ENCODE results near the gene PFN4. TPM values are rescaled to one million over a fixed set of nuclear protein-coding genes. Genes with fewer than 3 reads are reported as not detected.
A peak's percentile ranks its signal among the peaks of the same experiment; 100 is the strongest.

PFN4 gene
- total and polyA plus RNA-seq, 2 of the 4 experiments (the other 2 are of a cell fraction) = 0.36 to 0.48 TPM

- H3K27ac ChIP-seq (ENCODE audit: insufficient read depth, low read length) = peak overlapping the region; percentile 82
- no peak overlapping the region for H2BK20ac ChIP-seq (ENCODE audit: low read depth, low read length)
- POLR2A ChIA-PET (ENCODE audit: unreplicated experiment) = interaction anchor here (0.5 to 1.5 kb wide), 2 partner anchors 40 to 274 kb away, joined by 3 to 17 read pairs; no protein-coding TSS in a partner anchor
- peak overlapping the region; percentile 84 for H3K4me3 ChIP-seq (ENCODE audit: insufficient read depth, low read depth, low read length)
- no peaks in the 10 kb centered on the region for H3K27me3 ChIP-seq (ENCODE audit: control insufficient read depth, insufficient read depth, low read length)
- peak overlapping the region; percentile 47; the same call in 1 of the 2 replicates for H2AK5ac ChIP-seq (ENCODE audit: low read depth, low read length)
- H3K4me1 ChIP-seq (ENCODE audit: control insufficient read depth, insufficient read depth, low read length) = no peaks in the 10 kb centered on the region
- peak overlapping the region; percentile 60 for H3K18ac ChIP-seq (ENCODE audit: low read depth, low read length)
- TF ChIP-seq ELK1 (IDR thresholded peaks at IDR 0.05; ENCODE audit: borderline replicate concordance, low read depth, low read length) = no peak
- TF ChIP-seq MAZ (IDR thresholded peaks at IDR 0.05; ENCODE audit: borderline replicate concordance, low read depth, low read length) = no peak
- intact Hi-C loops (cut with micrococcal nuclease) = no loop called here
- peak overlapping the region; percentile 63 for H2AK9ac ChIP-seq (replicated peaks; ENCODE audit: low read depth, low read length, poor library complexity)
- H3K79me1 ChIP-seq (ENCODE audit: low read depth in 1 of 2, low read length in 2 of 2) = peaks cover 20 to 24% of the 10 kb centered on the region in 2 experiments
- in situ Hi-C loops (cut with MboI; ENCODE audit: low sequenced_read_pairs) = no loop called here
- dilution Hi-C loops (cut with HindIII; ENCODE audit: low sequenced_read_pairs, unreplicated experiment) = no loop called here
- peak overlapping the region; percentile 70 for H3K23ac ChIP-seq (ENCODE audit: low read depth, low read length)
- H3K36me3 ChIP-seq (ENCODE audit: control insufficient read depth, insufficient read depth, low read length) = no peaks in the 10 kb centered on the region
- H3K14ac ChIP-seq (replicated peaks; ENCODE audit: low read depth, low read length) = peak overlapping the region; percentile 99
- peak overlapping the region; percentile 82 for H4K91ac ChIP-seq (ENCODE audit: insufficient read depth, low read depth, low read length)
- peaks cover 6% of the 10 kb centered on the region for H3K9me1 ChIP-seq (ENCODE audit: insufficient read depth, low read length)
- H4K20me1 ChIP-seq (ENCODE audit: insufficient read depth, low read length) = no peaks in the 10 kb centered on the region
- H3K4ac ChIP-seq (ENCODE audit: low read depth, low read length) = peak overlapping the region; percentile 97
- H2BK15ac ChIP-seq (ENCODE audit: low read depth, low read length) = peak overlapping the region; percentile 69; the same call in 2 of the 3 replicates
- peak overlapping the region; percentile 86 for H3K56ac ChIP-seq (ENCODE audit: extremely low read depth, insufficient read depth, low read length)
- H3K9me3 ChIP-seq (ENCODE audit: control insufficient read depth, insufficient read depth, low read length) = no peaks in the 10 kb centered on the region
- H4K5ac ChIP-seq (ENCODE audit: low read depth, low read length) = peak overlapping the region; percentile 71
- H3K9ac ChIP-seq (ENCODE audit: low read depth, low read length) = peak overlapping the region; percentile 85
- peak; percentile 34 for DNase-seq
- peak; percentile 2; the same call in 1 of the 2 replicates for ATAC-seq (ENCODE audit: low read depth)
- H3K4me2 ChIP-seq (ENCODE audit: low read depth, low read length) = peak overlapping the region; percentile 91
- peak overlapping the region; percentile 49 for H2BK120ac ChIP-seq (ENCODE audit: low read depth, low read length)
- BruUV-seq (replicated peaks) = no TSS peak
- H4K8ac ChIP-seq (ENCODE audit: low read depth in 2 of 2, low read length in 2 of 2) = peak overlapping the region; percentile 94 to 98
- peak overlapping the region; percentile 87 for H2BK5ac ChIP-seq (ENCODE audit: low read depth, low read length, poor library complexity, severe bottlenecking)
- 4% methylated on average over 5 of the region's 9 CpGs; no CpG with 5 or more reads in 1 of the 2 experiments for WGBS, 2 experiments (ENCODE audit: extremely low coverage in 2 of 2, insufficient read length in 1 of 2)
- CTCF ChIA-PET = interaction anchor here (0.6 to 1.0 kb wide), 3 partner anchors 10 to 699 kb away, joined by 3 to 10 read pairs (median 3); partner anchors contain the start of gene TP53I3
- peak overlapping the region; percentile 100 for H2AFZ ChIP-seq (replicated peaks; ENCODE audit: low read length, poor library complexity)
Observed at GRCh38 chr2:24123922-24124580, 917 bp upstream of the PFN4 start.
